ENCODE measurements around the gene FAM184A.
A peak's percentile ranks its signal among the peaks of the same experiment; 100 is the strongest.

FAM184A gene

DNA sequence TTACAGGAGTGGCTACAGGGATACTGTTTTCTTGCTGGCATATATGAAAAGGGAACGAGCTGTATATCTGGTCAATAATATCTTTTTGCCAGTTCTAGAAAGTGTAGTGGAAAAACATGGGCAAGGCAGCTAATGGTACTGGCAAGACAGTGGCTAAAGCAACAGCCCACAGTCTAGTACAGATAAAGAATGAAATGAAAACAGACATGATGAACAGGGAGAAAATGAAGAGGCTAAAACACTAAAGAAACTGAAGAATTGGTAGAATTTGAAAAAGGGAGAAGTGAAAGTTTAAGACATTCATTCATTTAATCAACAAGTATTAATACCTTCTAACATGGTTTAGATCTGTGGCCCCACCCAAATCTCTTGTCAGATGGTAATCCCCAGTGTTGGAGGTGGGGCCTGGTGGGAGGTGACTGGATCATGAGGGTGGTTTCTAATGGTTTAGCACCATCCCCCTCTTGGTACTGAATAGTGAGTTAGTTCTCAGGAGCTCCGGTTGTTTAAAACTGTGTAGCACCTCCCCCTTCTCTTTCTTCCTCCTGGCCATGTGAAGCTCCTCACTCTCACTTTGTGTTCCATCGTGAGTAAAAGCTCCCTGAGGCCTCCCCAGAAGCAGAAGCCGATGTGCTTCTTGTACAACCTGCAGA lies 18.1 kb downstream of the FAM184A start:
- no peak for DNase-seq (ENCODE audit: low read depth in 3 of 3)

DNA sequence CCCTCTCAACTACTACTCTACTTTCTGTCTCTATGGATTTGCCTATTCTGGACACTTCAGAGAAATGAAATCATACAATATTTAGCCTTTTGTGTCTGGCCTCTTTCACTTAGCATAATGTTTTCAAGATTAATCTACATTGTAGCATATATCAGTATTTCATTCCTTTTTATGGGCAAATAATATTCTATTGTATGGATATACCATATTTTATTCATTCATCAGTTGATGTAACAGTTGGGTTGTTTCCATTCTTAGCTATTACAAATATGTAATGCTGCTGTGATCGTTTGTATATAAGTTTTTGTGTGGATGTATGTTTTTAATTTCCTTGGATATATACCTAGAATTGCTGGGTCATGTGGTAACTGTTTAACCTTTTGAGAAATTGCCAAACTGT lies 23.4 kb downstream of the FAM184A start:
- DNase-seq (ENCODE audit: low read depth in 3 of 3): no peak

DNA sequence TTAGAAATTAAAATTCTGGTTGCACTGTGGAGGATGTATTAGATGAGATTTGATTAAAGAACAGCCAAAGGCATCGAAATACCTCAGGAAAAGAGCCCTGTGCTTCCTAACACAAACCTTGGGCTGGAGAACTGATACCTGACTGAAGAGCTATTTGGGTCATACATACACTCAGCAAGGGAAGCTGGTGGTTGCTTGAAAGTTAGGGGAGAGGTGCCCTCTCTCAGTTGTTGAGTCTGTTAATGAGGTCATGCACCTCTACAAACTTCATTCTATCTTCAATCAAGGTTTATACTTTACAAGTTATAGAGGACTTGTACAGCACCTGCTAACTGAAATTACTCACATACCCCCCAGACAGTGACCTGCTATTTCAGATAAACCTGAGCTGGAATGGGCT lies 25.5 kb downstream of the FAM184A start:
- DNase-seq (ENCODE audit: low read depth in 3 of 3): no peak

DNA sequence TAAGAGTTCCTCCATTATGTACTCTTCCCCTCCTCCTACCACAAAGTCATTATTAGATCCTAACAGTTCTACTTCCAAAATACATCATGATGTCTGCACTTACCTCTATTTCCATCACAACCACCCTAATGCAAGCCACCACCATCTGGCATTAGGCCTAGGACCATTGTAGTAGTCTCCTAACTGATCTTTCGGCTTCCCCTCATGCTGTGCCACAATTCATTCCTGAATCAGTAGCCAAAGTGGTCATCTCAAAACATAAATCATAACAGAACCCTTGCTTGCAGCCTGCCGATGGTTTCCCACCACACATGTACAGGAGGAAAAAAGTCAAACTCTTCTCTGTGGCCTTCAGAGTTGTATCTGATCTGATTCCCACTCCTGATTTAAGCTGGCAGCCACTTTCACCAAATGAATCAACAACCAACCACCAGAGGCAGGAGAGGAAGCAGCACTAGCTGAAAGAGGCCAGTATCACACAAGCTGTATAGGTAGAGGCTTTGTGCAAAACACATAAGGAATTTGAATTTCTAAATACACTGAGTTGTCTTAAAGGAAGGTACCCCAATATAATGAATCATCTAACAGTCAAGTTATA lies 26.1 kb downstream of the FAM184A start:
- peak in 1 of 3 experiments; percentile 5 for DNase-seq (ENCODE audit: low read depth in 3 of 3)

DNA sequence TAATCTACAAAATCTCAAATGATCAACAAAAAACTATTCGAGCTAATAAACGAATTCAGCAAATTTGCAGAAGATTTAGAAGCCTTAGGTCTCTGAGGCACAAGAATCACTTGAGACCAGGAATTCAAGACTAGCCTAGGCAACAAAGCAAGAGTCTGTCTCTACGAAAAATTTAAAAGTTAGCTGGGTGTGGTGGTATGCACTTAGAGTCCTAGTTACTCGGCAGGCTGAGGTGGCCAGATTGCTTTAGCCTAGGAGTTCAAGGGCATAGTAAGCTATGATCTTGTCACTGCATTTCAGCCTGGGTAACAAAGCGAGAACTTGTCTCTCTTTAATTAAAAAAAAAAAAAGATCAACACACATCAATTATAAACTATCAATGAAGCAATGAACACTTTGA lies 34.2 kb downstream of the FAM184A start:
- no peak for DNase-seq (ENCODE audit: low read depth in 3 of 3)

DNA sequence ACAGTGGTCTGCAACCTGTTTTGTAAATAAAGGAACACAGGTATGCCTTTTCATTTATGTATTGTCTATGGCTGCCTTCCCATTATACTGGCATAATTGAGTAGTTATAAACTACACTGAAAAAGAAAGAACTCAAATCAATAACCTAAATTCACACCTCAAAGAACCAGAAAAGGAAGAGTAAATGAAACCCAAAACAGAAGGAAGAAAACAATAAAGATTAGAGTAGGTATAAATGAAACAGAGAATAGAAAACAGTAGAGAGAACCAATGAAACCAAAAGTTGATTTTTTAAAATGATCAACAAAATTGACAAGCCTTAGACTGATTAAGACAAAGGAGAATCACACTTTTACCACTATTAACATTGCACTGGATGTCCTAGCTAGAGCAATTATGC lies 34.7 kb downstream of the FAM184A start:
- DNase-seq (ENCODE audit: low read depth in 3 of 3): no peak

DNA sequence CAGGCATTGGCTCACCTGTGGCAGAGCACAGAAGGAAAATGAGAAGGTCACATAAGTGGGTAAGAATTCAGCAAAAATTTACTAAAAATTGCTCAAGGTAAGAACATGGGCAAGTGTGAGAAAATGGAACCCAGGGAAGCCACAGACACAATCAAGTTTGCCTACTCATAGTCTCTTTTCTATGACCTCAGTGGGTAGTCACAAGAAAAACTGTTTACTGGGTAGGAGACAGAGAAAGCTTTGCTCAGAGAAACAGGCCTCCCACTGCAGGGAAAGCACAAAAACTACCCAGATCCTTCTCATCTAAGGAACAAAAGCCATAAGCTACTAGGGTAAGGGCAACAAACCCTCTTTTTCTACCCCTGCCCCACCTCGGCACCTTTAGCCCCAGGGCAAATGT lies 35.2 kb downstream of the FAM184A start:
- no peak for DNase-seq (ENCODE audit: low read depth in 3 of 3)

DNA sequence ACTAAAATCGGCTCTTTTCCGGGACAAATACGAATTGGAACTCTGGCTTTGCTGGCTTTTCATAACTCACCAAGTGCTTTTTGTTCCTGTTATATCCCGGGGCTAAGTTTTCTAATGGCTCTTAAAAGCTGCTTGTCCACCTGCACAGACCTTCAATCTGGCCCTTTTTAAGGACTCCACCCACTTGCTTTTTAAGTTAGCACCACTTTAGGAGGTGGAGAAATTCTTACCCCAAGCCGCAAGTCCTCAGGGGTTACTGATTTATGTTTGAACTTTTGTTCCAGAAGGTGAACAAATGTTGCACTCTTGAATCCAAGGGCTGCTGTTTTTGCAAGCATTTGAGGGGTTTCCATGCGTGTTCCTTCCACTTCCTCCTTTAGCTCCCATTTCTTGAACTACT lies 37.8 kb downstream of the FAM184A start:
- DNase-seq (ENCODE audit: low read depth in 3 of 3): no peak

DNA sequence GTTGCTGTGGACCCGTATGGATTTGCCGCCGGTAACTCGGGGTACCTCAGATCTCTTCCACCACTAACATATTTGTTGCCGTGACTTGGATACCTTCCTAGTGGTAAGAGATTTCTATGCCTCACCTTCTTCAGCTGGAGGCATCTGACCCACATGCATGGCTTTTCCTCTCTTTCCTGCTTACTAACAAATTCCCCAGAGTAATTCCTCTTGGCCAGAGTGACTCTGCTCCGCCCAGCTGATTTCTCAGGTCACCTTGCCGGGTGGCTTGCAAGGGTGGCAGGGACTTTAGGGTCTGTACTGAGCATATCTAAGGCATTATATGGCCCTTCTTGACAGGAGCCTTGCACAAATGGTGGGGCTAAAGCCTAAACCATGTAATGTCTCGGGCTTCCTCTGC lies 38.2 kb downstream of the FAM184A start:
- DNase-seq (ENCODE audit: low read depth in 3 of 3): no peak

DNA sequence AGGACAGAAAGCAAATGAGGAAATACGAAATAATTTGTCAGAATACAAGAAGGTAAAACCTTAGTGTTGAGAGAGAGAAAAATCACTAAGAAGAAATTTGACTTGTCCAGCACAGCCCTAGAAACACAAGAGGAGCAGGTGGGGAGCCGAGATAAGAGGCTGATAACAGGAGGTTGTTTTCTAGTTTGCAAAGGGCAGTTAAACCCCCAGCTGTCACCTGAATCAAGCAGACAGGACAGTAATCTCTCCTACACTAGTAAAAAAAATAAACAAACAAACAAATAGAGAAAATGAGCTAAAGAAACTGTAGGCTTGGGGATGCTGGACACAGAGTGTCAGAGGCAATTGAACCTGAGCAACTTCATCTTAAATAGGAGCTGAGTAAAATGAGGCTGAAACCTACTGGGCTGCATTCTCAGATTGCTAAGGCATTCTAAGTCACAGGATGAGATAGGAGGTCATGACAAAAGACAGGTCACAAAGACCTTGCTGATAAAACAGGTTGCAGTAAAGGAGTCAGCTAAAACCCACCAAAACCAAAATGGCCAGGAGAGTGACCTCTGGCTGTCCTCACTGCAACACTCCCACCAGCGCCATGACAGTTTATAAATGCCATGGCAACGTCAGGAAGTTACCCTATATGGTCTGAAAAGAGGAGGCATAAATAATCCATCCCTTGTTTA lies 40.4 kb downstream of the FAM184A start:
- no peak for DNase-seq (ENCODE audit: low read depth in 3 of 3)

DNA sequence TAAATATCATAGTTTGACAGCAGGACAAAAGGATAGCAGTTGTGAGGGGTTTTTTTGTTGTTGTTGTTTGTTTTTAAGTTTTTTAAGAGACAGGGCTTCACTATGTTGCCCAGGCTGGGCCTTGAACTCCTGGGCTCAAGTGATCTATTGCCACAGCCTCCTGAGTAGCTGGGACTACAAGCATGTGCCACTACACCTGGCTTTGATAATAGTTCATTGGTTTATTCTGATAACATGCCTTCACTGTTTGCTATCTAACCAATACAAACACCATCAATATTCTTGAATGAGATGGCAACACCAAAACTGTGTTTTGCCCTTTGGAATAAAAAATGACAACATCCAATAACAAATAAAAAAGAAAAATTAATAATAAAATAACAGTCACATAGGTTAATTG lies 41.2 kb downstream of the FAM184A start:
- DNase-seq (ENCODE audit: low read depth in 3 of 3): no peak

DNA sequence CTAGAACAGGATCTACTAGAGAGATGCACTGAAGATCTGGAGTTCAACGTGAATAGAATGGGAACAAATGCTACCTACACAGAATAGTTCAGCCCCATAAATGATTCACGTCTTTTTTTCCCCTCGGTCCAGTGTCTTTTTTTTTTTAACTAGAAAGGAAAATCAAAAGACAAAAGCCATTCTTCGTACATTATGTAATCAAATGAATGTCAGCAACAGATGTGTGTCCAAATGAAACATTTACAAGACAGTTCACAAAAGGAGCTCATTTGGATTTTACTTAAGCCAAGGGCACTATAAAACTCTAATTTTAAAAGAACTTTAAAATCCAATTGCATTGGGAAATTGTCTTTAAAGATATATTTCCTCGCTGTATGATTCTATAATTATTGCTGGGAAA lies 42.4 kb downstream of the FAM184A start:
- DNase-seq (ENCODE audit: low read depth in 3 of 3): no peak

DNA sequence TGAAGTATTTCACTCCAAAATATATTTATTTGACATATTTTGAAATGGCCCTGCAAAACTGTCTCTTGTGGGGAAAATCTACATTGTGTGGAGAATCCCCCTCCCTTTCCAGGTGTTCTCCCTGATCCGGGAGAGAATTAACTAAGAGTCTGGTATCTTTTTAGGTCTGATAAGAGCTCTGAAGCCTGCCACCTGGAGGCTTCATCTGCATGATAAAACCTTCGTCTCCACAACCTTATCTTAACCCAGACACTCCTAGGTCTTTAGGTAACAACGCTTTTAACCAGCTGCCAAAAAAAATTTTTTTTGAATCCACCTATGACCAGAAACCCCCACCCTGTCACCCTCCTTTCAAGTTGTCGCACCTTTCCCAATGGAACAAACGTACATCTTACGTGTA lies 43.0 kb downstream of the FAM184A start:
- DNase-seq (ENCODE audit: low read depth in 3 of 3): no peak

DNA sequence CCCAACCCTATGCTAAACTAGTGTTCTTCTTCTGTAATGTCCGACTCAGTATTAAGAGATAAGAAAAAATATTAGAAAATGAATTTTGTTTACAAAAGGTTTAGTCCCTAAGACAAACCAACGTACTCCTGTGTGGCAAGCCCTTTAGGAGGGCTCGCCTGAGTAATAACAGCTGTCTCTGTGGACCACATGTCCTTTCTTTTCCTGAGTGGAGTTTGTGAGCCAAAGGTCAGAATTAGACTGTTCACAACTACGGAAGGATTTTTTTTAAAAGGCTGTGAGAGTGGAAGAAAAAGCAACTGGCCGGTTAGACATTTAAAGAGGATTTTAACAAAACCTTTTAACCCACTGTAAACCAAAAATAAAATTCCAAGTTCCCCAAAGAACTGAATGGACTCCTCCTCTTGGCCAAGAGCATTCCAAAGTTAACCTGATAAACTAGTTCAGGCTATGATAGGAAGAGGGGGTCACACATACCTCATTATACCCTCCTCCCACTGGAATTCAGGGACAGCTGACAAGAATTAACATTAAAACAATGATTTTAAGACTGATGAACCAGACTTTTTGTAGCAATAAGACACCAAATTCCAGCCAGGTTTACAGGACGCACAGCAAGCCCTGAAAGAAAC lies 43.5 kb downstream of the FAM184A start:
- DNase-seq (ENCODE audit: low read depth in 3 of 3): no peak

DNA sequence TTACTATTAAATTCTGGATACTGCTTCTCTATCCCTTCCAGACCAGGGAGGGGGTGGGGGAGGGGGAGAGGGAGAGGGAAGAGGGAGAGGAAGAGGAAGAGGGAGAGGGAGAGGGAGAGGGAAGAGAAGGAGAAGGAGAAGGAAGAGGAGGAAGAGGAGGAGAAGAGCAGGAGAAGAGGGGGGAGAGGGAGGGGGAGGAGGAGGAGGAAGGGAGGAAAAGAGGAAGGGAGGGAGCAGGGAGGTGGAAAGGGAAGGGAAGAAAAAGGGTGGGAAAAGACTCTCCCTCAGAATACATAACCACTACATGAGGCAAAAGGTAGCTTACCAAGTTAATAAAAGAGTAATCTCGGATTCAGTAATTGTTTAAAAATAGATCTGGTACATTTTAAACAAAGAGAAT lies 46.0 kb downstream of the FAM184A start:
- no peak for DNase-seq (ENCODE audit: low read depth in 3 of 3)

DNA sequence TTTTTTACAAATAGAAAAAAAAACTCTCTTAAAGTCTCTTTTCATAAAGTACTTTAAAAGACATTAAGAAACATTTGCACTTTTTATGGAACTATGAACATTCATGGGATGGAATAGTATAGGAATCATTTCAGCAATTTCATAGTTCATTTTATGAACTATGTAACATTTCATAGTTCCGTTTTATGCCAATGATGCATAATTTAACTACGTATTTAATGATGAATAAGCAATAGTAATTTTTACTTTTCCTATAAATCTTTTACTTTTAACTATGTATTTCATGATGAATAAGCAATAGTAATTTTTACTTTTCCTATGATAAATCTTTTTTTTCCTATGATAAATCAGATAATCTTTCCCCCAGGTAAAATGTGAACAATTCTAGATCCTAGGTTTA lies 47.7 kb downstream of the FAM184A start:
- no peak for DNase-seq (ENCODE audit: low read depth in 3 of 3)

DNA sequence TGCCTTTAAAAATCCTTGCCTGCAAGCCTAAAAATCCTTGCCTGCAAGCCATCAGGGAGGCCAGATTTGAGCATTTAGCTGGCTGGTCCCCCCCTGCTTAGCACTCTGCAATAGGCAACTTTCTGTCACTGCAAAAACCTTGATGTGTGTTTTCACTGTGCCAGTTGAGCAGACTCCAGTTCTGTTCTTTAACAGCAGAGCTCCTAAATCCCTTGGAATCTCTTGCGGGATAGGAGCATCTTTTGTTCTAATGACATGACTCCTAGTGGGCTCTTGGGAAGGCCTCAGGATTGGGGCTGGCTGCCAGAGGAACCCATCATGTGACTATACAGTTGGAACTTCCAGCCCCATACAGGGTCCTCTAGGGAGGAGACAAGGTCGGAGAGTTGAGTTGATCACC lies 50.4 kb downstream of the FAM184A start:
- DNase-seq (ENCODE audit: low read depth in 3 of 3): no peak

DNA sequence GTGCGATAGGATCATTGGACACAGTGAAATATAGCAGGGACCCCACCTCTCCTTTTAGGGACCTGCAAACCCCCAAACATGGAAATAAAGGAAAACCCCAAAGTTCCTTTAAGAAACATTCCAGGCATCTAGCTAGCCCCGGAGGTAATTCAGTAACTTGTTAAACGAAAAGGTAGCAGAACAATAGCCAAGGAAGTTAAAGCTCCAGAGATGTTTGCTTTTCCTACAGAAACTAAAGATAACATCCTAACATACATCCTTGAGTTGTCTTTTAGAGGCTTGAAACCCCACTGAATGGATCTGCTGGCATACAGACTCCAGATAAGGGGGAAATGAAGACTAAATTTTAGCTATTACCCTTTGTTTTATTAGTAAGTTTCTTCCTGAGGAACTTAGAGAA lies 51.0 kb downstream of the FAM184A start:
- DNase-seq (ENCODE audit: low read depth in 3 of 3): no peak

DNA sequence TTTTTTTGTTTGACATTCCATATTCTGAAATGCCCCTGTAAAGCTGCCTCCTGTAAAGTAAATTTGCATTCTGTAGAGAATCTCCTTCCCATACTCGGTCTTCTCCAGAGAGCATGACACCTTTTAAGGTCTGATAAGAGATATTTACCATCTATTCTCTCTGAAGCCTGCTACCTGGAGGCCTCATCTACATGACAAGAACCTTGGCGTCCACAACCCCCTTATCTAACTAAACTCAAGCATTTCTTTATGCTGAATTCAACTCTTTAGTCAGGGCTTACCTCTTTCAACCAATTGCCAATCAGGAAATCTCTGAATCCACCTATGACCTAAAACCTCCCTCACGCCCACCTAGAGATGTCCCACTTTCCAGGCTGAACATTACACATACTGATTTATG lies 51.6 kb downstream of the FAM184A start:
- DNase-seq (ENCODE audit: low read depth in 3 of 3): no peak

DNA sequence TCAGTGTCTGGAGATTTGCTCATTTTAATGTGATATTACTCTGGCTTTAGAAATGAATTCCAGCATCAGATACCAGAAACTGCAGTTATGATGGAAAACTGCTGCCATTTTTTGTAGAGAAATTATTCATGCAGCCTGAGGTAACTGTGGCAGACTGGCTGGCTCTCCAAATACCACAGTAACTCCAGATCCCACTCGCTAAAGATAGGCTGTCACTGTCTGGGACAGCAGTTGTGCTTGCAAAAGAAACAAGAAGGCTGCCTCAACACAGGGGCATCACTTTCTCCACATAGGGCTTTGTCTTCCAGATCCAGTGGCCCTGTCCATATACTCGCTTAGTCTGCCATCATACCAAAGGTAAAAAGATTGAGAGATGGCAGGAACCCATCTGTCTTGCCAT lies 52.7 kb downstream of the FAM184A start:
- no peak for DNase-seq (ENCODE audit: low read depth in 3 of 3)

DNA sequence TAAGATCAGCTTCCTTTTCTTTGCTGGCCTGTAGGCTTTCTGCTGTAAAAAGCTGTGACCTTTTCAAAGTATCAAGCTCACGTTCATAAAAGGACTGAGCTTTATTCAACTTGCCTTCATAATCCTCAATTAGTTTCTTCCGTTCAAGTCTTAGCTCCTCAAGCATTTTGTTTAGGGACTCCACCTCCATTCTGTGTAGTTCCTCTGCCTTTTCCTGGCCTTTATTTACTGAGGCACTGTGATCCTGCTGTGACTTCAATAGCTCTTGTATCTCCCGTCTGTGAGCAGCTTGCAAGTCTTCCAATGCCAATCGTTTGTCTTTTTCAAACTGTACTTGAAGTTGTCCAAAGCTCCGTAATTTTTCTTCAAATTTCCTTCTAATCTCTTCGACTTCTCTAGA lies 54.4 kb downstream of the FAM184A start:
- DNase-seq (ENCODE audit: low read depth in 3 of 3): no peak

DNA sequence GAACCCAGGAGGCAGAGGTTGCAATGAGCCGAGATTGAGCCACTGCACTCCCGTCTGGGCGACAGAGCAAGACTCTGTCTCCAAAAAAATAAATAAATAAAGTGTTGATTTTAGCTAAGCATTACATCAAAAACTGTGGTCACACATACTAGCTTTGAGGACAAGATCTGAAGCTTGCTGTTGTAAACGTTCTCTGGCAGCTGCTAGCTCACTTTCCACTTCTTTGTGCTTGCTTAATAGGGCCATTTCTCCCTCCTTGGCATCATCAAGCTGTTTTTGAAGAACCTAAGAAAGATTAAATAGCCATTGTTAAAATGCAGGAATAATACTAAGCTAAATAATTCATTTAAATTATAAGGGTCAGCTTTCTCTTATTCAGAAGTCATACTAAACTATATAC lies 55.7 kb downstream of the FAM184A start:
- DNase-seq (ENCODE audit: low read depth in 3 of 3): no peak
